ENCODE results near the gene PAX7.

PAX7 gene

DNA sequence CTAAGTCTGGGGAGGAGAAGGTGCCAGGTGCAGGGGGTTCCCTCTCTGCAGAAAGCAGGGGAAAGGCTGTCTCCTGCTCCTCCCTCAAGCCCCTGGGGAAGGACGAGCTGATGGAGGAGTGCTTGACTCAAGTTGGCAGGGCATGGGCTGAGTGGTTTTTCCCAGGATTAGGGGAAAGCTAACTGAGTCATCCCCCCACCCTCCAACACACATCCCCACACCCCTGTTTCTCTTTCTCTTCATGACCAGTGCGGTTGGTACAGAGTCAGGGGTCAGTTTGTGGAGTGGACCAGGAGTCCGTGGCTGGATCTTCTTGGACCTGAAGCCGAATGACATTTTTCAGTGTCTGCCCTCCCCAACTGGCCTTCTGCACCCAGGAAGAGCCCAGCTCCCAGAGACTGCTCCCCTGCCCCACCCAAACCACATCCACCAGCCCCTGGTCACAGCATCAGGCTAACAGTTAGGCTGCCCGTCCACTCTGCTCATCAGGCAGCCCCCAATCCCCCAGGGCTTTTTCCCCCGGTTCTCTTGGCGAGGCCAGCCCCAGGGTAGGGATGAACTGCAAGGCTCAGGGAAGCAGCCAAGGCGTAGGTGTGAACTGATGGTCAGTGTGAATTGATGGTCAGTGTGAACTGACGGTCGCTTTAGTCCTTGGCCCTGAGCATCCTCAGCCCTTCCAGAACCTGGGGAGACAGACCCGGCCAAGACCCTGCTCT is 81.0 kb downstream of the PAX7 start:
- no peak for DNase-seq

DNA sequence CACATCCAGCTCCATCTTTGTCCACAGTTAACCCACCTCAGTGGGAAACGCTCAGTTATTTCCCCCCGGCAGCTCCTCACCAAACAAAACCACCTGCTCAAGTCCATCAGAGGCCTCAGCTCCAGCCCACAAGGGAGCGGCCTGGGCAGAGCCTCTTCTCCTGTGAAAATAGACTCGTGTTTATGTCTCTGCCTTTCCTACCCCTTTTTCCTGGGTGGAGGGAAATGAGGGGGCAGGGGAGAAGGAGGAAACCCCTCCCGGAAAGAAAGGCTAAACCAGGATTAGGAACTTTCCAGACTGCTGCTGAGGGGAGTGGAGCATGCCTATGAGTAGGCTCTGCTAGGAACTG is 81.6 kb downstream of the PAX7 start:
- peak; percentile 65 for DNase-seq

DNA sequence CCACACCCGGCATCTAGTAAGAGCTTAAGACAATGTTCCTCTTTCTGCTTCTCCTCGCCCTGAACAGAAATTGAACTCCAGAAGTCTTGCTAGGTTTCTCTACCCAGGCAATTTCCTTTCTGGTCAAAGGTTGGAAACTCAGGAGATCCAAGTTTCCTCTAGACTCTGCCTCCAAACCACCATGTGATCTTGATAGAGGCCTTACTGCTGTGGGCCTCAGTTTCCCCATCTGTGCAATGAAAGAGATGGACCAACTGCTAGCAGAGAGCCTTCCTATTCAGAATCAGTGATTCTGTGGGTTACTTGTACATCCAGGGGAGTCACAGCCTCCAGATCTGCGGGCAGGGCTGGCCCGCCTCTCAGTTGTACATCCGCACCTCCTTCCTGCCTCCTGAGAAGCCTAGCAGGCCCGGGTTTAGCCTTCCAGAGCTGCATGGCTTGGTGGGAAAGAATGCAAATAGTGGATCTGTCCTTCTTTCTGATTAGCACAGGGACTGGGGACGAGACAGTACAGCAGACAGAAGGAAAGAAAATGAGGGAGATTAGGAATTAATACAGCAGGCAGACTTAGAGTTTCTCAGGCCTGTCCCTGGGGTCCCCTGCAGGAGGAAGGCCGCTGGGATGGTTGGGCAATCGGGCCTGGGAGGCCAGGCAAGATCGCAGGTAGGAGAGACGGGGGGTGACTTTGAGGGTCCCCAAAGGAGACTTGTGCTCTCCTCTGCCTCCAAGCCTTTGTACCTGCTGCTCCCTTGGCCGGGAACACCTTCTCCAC is 83.9 kb downstream of the PAX7 start:
- DNase-seq: no peak

GRCh38 chr1:18716112-18716784 is 85.6 kb downstream of the PAX7 start:
- no peak for DNase-seq

DNA sequence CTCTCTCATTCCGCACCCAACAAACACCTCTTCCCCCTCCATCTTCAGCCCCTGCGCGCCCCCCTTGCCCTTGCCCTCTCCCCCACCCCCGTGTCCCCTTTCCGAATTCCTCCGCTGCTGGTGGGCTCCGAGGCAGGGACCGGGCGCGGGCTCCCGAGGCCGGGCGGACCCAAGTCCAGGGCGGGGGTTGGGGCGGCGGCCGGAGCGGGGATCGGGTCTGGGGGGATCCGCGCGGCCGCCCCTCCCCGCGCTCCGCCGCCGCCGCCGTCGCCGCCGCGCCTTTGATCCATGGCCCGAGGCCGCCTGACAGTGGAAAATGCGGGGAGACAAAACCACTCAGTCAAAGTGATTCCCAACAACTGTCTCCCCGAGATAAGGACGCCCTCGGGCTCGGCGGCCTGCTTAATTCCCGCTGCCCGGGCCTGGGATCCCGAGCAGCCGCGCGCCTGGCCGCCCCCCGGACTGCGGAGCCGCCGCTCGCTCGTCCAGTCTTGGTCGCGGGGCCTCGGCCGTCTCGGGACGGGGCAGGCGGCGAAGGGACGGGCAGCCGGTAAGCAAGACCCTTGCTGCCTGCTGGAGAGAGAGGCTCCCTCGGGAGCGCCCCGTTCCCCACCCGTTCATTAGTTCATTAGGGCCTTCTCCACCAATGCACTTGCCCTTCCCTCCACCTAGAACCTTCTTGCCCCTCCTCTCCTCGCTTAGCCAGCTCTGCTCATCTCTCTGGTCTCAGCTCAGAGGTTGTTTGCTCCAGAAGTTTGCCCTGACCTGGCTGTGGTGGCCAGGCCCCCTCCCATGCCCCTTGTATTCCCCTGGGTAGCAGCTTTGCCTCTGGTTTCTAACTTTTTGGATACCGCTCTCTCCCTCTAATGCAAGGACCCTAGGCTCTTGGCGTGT is 86.4 kb downstream of the PAX7 start:
- no peak for DNase-seq

DNA sequence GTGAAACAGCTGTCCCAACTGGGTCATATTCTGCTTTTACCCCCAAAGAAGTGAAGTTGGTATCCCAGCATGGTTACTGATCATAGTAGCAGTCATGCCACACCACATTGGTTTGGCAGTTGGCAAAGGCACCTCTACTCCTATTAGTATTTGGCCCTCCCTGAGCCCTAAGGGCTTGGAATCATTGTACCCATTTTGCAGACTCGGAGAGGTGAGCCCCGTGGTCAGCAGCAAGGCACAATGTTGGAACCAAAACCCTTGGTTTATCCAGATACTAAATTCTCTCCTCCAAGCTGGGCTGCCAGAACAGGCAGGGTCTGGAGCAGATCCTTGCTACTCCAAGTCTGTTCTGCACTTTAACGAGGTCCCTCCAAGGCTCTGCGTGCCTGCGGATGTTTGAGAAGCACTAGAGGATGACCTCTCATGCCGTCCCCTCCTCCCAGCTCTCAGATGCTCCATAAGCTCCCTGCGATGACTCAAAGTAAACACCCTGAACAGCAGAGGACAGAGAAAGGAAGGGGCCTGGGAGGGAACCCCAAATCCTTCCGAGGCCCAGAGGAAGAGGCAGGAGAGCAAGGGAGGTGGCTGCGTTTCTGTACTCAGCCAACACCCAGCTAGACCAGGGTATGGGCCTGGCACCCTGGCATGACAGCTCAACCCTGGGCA is 89.3 kb downstream of the PAX7 start:
- no peak for DNase-seq

DNA sequence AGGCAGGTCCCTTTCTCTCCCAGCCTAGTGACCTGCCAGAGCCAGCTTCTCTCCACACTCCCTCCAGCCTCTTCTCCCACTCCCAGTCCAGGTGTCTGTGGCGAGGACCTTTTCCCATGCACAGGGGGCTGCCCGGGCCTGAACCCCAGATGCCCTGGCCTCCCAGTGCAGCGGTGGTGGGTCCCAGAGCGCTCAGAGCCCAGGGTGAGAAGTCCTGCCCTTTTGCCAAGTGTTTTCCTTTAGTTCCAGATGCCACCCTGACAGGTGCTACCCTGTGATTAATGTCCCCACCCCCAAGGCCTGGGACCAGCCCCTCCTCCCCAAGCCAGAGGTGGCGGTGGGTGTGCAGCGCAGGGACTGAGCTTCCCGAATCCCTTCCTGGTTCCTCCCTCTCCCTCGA is 90.4 kb downstream of the PAX7 start:
- no peak for DNase-seq

- DNase-seq: no peak
These were observed 91.1 kb downstream of the PAX7 start for GRCh38 chr1:18721776-18722175.

DNA sequence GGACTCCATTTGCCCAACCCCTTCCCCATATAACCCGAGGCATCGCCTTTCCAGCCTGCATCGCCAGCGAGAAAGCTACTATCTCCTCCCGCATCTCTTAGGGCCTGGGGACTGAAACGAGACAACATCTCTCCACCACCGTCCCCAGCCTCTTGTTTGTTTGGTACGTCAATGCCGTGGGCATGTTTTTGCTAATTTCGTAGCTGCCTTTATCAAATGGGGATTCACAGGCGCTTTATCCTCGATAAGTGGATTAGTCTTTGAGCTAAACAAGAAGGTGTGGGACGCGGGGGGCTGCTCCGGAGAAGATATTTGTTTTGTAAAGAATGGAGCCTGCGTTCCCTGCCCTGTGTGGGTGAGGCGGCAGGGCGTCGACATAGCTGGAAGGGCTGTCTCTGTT is 91.6 kb downstream of the PAX7 start:
- no peak for DNase-seq

- no peak for DNase-seq
These were observed 92.6 kb downstream of the PAX7 start for GRCh38 chr1:18723206-18723605.

GRCh38 chr1:18723701-18724411 is 93.2 kb downstream of the PAX7 start:
- peak; percentile 41 for DNase-seq

GRCh38 chr1:18724801-18725200 is 94.2 kb downstream of the PAX7 start:
- DNase-seq: no peak

GRCh38 chr1:18725231-18725895 is 94.7 kb downstream of the PAX7 start:
- no peak for DNase-seq

GRCh38 chr1:18726368-18726767 is 95.7 kb downstream of the PAX7 start:
- no peak for DNase-seq

DNA sequence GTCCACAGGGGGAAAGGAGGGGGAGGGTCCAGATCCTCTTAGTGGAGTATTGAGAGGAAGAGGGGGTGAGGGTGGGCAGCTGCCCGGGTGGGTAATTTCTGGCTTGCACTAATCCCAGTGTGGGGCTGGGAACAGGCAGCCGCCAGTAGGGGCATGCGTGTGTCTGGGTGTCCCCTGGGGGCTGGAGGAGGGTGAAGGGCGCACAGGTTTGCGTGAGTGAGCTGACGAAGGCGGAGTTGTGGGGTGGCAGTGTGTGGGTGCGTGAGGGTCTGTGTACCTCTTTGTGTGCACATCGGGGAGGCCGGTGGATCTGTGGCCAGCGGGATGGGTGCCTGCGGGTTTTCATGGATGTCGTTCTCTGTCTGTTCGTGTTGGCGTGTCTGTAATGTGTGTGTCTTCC is 97.3 kb downstream of the PAX7 start:
- DNase-seq: no peak

GRCh38 chr1:18730321-18730720 is 99.7 kb downstream of the PAX7 start:
- no peak for DNase-seq

- DNase-seq: no peak
These were observed 100.5 kb downstream of the PAX7 start for GRCh38 chr1:18731148-18731547.

GRCh38 chr1:18731591-18732235 is 101.1 kb downstream of the PAX7 start:
- DNase-seq: no peak

DNA sequence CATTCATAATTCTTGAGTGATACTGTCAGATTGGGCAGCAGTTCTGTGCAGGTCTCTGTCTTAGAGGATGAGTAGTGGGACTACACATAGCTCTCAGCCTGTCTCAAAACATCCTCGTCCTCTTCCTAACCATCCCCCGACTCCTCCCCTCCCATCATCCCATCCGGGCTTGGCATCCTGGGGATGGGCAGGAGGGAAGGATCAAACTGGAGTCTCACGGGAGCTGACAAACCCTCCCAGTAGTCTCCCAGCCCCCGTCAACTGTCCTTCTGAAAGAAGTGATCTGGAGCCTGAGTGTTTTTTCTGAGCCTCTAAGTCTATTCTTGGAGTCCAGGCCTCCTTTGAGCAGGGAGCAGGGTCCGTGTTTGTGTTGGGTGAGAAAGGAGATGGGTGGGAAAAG is 102.0 kb downstream of the PAX7 start:
- DNase-seq: no peak

DNA sequence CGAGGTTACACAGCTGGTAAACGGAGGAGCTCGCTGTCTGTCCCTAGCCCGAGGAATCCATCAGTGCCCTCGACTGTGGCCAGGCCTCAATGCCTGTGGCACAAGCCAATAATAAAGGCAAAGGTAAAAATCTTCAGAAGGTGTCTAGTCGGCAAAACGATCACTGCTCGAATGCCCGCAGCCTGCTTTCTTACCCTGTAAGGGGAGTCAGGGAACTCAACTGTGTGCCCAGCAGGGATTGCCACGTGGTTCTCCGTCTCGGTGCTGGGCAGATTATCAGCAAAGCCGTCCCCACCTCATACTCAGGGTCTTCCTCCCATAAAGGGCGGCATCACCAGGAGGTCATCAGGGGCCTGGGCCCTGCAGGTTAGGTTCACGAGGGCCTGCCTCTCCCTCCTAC is 103.4 kb downstream of the PAX7 start:
- DNase-seq: no peak
